ENCODE measurements around the gene CDH13. TPM values are rescaled to one million over a fixed set of nuclear protein-coding genes. Genes with fewer than 3 reads are reported as not detected.
A peak's percentile ranks its signal among the peaks of the same experiment; 100 is the strongest.

Gene CDH13
- total and polyA plus RNA-seq, 2 experiments from 2014 or later, result 1.6 to 4.4 TPM

DNA sequence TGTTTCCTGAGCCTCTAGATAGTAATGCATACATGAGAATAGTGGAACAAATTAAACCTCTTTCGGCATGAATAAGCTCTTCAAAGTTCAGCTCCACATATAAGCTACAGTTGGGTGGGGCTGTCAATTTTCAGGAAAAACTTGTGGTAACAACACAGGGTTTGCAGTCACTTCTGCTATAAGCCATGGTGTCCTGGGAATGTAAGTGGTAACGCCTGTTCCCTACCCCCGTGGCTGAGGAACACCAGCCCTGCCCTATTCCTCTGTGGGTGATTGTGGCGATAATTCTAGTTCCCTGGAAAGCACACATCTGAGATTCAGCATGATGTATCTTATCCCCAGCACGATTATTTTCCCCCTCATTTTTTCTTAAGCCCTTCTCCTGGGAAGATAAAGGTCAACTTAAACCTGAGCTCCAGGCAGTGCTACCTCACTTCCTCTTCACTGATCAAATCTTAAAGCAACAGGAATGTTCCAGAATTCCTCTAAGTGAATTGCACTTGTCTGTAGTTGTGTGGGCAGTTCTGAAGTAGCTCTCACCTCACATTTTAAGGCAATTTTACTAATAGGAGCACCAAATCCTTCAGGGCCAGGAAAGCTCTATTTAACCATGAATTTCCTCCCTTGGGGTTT lies 680.3 kb downstream of the CDH13 start:
- H3K4me1 ChIP-seq (ENCODE audit: insufficient read depth), result no peaks in the 10 kb centered on the region
- H3K36me3 Mint-ChIP-seq (ENCODE audit: low read depth), result no peaks in the 10 kb centered on the region
- ATAC-seq (no peak), DNase-seq (ENCODE audit: low spot score) (no peak)
- no peak overlapping the region for H3K4me3 ChIP-seq
- H3K4me3 Mint-ChIP-seq, result no peak overlapping the region
- no peak overlapping the region for H3K4me2 ChIP-seq
- no peak overlapping the region for H3K27ac ChIP-seq (ENCODE audit: low read depth)
- TF ChIP-seq, protein P1, sequence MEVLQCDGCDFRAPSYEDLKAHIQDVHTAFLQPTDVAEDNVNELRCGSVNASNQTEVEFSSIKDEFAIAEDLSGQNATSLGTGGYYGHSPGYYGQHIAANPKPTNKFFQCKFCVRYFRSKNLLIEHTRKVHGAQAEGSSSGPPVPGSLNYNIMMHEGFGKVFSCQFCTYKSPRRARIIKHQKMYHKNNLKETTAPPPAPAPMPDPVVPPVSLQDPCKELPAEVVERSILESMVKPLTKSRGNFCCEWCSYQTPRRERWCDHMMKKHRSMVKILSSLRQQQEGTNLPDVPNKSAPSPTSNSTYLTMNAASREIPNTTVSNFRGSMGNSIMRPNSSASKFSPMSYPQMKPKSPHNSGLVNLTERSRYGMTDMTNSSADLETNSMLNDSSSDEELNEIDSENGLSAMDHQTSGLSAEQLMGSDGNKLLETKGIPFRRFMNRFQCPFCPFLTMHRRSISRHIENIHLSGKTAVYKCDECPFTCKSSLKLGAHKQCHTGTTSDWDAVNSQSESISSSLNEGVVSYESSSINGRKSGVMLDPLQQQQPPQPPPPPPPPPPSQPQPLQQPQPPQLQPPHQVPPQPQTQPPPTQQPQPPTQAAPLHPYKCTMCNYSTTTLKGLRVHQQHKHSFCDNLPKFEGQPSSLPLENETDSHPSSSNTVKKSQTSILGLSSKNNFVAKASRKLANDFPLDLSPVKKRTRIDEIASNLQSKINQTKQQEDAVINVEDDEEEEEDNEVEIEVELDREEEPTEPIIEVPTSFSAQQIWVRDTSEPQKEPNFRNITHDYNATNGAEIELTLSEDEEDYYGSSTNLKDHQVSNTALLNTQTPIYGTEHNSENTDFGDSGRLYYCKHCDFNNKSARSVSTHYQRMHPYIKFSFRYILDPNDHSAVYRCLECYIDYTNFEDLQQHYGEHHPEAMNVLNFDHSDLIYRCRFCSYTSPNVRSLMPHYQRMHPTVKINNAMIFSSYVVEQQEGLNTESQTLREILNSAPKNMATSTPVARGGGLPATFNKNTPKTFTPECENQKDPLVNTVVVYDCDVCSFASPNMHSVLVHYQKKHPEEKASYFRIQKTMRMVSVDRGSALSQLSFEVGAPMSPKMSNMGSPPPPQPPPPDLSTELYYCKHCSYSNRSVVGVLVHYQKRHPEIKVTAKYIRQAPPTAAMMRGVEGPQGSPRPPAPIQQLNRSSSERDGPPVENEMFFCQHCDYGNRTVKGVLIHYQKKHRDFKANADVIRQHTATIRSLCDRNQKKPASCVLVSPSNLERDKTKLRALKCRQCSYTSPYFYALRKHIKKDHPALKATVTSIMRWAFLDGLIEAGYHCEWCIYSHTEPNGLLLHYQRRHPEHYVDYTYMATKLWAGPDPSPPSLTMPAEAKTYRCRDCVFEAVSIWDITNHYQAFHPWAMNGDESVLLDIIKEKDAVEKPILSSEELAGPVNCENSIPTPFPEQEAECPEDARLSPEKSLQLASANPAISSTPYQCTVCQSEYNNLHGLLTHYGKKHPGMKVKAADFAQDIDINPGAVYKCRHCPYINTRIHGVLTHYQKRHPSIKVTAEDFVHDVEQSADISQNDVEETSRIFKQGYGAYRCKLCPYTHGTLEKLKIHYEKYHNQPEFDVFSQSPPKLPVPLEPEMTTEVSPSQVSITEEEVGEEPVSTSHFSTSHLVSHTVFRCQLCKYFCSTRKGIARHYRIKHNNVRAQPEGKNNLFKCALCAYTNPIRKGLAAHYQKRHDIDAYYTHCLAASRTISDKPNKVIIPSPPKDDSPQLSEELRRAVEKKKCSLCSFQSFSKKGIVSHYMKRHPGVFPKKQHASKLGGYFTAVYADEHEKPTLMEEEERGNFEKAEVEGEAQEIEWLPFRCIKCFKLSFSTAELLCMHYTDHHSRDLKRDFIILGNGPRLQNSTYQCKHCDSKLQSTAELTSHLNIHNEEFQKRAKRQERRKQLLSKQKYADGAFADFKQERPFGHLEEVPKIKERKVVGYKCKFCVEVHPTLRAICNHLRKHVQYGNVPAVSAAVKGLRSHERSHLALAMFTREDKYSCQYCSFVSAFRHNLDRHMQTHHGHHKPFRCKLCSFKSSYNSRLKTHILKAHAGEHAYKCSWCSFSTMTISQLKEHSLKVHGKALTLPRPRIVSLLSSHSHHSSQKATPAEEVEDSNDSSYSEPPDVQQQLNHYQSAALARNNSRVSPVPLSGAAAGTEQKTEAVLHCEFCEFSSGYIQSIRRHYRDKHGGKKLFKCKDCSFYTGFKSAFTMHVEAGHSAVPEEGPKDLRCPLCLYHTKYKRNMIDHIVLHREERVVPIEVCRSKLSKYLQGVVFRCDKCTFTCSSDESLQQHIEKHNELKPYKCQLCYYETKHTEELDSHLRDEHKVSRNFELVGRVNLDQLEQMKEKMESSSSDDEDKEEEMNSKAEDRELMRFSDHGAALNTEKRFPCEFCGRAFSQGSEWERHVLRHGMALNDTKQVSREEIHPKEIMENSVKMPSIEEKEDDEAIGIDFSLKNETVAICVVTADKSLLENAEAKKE (CRISPR knock-in tag; IDR thresholded peaks at IDR 0.05), result no peak
- TF ChIP-seq NANOG (IDR thresholded peaks at IDR 0.05; ENCODE audit: borderline replicate concordance) (no peak), CREB1 (CRISPR knock-in tag; IDR thresholded peaks at IDR 0.05; ENCODE audit: low read depth) (no peak), STAT1 (IDR thresholded peaks at IDR 0.05; ENCODE audit: unreplicated experiment) (no peak), POLR2AphosphoS5 (IDR thresholded peaks at IDR 0.05; ENCODE audit: low read depth) (no peak)
- TF ChIP-seq, protein P2, sequence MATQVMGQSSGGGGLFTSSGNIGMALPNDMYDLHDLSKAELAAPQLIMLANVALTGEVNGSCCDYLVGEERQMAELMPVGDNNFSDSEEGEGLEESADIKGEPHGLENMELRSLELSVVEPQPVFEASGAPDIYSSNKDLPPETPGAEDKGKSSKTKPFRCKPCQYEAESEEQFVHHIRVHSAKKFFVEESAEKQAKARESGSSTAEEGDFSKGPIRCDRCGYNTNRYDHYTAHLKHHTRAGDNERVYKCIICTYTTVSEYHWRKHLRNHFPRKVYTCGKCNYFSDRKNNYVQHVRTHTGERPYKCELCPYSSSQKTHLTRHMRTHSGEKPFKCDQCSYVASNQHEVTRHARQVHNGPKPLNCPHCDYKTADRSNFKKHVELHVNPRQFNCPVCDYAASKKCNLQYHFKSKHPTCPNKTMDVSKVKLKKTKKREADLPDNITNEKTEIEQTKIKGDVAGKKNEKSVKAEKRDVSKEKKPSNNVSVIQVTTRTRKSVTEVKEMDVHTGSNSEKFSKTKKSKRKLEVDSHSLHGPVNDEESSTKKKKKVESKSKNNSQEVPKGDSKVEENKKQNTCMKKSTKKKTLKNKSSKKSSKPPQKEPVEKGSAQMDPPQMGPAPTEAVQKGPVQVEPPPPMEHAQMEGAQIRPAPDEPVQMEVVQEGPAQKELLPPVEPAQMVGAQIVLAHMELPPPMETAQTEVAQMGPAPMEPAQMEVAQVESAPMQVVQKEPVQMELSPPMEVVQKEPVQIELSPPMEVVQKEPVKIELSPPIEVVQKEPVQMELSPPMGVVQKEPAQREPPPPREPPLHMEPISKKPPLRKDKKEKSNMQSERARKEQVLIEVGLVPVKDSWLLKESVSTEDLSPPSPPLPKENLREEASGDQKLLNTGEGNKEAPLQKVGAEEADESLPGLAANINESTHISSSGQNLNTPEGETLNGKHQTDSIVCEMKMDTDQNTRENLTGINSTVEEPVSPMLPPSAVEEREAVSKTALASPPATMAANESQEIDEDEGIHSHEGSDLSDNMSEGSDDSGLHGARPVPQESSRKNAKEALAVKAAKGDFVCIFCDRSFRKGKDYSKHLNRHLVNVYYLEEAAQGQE (IDR thresholded peaks at IDR 0.05; ENCODE audit: unreplicated experiment), result no peak
- TF ChIP-seq, protein P3, sequence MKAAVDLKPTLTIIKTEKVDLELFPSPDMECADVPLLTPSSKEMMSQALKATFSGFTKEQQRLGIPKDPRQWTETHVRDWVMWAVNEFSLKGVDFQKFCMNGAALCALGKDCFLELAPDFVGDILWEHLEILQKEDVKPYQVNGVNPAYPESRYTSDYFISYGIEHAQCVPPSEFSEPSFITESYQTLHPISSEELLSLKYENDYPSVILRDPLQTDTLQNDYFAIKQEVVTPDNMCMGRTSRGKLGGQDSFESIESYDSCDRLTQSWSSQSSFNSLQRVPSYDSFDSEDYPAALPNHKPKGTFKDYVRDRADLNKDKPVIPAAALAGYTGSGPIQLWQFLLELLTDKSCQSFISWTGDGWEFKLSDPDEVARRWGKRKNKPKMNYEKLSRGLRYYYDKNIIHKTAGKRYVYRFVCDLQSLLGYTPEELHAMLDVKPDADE (IDR thresholded peaks at IDR 0.05), result no peak
- H3K27ac Mint-ChIP-seq, result peak overlapping the region; percentile 72; the same call in 1 of the 2 replicates
- H3K36me3 ChIP-seq (ENCODE audit: insufficient read depth), result no peaks in the 10 kb centered on the region
- H3K9me3 Mint-ChIP-seq, result no peaks in the 10 kb centered on the region
- H3F3A ChIP-seq (replicated peaks; ENCODE audit: low read depth), result no peaks in the 10 kb centered on the region
- H3K27me3 ChIP-seq (ENCODE audit: insufficient read depth), result no peaks in the 10 kb centered on the region
- no peaks in the 10 kb centered on the region for H3K79me2 ChIP-seq (replicated peaks; ENCODE audit: insufficient read depth)
- no peaks in the 10 kb centered on the region for H4K20me1 ChIP-seq (replicated peaks; ENCODE audit: insufficient read depth)
- H3K4me1 Mint-ChIP-seq, result peaks cover 4% of the 10 kb centered on the region; the same call in 2 of the 3 replicates
- H2AFZ ChIP-seq, result no peak overlapping the region
- no peaks in the 10 kb centered on the region for H3K27me3 Mint-ChIP-seq (ENCODE audit: insufficient read depth, low read depth, poor library complexity)
- H3K9me2 ChIP-seq (ENCODE audit: insufficient read depth), result no peaks in the 10 kb centered on the region; the same call in 1 of the 2 replicates

Data from GM23338 (cell line).